ENCODE data around the gene EPN3.

Gene EPN3

DNA sequence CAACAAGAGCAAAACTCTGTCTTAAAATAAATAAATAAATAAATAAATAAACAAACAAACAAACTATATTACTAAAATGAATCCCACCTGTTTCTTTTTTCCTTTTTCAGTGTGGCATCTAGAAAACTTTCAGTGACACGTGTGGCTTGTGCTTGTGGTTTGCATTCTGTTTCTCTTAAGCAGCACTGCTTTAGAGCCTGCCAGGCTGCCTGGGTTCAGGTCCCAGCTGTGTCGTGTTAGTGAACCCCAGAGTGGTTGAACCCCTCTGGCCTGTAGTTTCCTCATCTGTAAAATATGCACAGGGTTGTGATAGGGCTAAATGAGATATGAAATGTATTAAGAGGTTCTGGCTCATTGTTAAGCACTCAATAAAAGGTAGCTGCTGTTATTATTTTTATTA is 12.1 kb upstream of the EPN3 start:
- no peak overlapping the region; the same call in 1 of the 2 replicates for H3K27ac ChIP-seq
- ChIA-PET POLR2A (ENCODE audit: low non-redundant PET) (no interaction called here), CTCF (no interaction called here)
- TF ChIP-seq, protein P1, sequence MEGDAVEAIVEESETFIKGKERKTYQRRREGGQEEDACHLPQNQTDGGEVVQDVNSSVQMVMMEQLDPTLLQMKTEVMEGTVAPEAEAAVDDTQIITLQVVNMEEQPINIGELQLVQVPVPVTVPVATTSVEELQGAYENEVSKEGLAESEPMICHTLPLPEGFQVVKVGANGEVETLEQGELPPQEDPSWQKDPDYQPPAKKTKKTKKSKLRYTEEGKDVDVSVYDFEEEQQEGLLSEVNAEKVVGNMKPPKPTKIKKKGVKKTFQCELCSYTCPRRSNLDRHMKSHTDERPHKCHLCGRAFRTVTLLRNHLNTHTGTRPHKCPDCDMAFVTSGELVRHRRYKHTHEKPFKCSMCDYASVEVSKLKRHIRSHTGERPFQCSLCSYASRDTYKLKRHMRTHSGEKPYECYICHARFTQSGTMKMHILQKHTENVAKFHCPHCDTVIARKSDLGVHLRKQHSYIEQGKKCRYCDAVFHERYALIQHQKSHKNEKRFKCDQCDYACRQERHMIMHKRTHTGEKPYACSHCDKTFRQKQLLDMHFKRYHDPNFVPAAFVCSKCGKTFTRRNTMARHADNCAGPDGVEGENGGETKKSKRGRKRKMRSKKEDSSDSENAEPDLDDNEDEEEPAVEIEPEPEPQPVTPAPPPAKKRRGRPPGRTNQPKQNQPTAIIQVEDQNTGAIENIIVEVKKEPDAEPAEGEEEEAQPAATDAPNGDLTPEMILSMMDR (conservative IDR thresholded peaks at IDR 0.05; ENCODE audit: low read depth): no peak
- DNase-seq (ENCODE audit: low spot score): no peak

DNA sequence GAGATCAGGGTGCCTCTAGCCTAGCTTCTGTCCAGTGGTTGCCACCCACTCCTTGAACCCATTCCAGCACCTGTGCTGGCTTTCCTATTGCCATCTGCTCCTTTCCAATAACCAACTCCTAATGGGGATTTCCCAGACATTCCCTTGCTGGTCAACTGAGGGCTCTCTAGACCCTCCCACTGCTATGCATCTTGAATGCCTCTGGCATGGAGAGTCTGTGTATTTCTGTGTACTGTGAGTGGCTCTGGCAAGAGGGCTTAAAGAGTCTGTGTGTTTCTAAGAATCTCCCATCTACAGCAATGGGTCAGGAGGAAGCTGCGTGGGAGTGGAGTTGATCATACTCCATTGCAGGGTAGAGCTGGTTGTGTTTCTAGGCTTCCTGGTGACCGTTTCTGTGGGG is 11.0 kb upstream of the EPN3 start:
- ChIA-PET POLR2A (ENCODE audit: low non-redundant PET) (no interaction called here), CTCF (no interaction called here)
- no peak overlapping the region for H3K27ac ChIP-seq
- TF ChIP-seq, protein P1 (conservative IDR thresholded peaks at IDR 0.05; ENCODE audit: low read depth): no peak
- no peak for DNase-seq (ENCODE audit: low spot score)

DNA sequence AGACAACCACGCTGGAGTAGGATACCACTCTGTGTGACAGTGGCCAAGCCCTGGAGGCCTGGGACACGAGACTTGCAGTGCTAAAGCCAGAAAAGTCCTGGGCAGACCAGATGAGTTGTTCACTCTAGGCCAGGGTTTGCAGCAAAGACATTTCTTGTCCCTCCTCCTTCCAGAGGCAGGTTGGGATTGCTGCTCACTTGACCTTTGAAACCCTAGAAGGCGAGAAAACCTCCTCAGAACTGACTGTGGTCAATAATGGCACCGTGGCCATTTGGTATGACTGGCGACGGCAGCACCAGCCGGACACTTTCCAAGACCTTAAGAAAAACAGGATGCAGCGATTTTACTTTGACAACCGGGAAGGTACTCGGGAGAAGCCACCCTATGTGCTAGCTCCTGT is 9.8 kb upstream of the EPN3 start:
- TF ChIP-seq, protein P1 (conservative IDR thresholded peaks at IDR 0.05; ENCODE audit: low read depth): no peak
- no peak for DNase-seq (ENCODE audit: low spot score)
- peak overlapping the region; percentile 81 for H3K27ac ChIP-seq
- ChIA-PET POLR2A (ENCODE audit: low non-redundant PET) (no interaction called here), CTCF (interaction anchor here (0.7 to 1.3 kb wide), 4 partner anchors 10 to 36 kb away, joined by 3 to 6 read pairs (median 4); partner anchors contain the start of gene EPN3)

DNA sequence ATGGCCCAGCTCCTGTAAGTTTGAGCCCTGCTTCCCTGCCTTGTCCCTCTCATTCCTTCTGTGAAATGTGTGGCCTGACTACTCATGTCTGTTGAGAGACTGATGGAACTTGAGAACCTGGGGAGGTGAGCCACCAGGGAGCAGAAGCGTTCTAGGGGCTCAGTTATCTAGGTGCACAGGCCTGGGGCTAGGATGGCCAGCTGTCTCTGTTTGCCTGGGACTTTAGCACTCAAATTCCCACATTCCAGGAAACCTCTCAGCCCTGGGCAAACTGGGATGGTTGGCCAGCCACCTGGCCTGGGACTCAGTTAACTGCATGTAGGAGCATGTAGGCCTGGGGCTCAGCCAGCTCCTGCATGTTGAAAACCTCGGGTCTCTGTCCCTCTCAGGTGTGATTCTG is 9.3 kb upstream of the EPN3 start:
- peak; percentile 80 for DNase-seq (ENCODE audit: low spot score)
- CTCF ChIA-PET: interaction anchor here (0.7 to 1.3 kb wide), 4 partner anchors 9 to 36 kb away, joined by 3 to 6 read pairs (median 4); partner anchors contain the start of gene EPN3
- POLR2A ChIA-PET (ENCODE audit: low non-redundant PET): no interaction called here
- TF ChIP-seq, protein P1 (conservative IDR thresholded peaks at IDR 0.05; ENCODE audit: low read depth): no peak
- H3K27ac ChIP-seq: peak overlapping the region; percentile 81

DNA sequence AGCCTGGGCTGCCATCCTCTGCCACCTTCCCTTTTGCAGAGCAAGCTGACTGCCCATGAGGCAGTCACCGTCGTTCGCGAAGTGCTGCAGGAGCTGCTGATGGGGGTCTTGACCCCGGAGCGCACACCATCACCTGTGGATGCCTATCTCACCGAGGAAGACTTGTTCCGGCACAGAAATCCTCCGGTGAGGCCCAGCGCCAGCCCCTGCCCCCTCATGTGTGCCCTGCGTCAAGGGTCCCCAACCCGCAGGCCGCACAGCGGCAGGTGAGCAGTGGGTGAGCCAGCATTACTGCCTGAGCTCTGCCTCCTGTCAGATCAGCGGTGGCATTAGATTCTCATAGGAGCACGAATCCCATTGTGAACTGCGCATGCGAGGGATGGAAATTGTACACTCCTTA is 7.7 kb upstream of the EPN3 start:
- POLR2A ChIA-PET (ENCODE audit: low non-redundant PET): no interaction called here
- CTCF ChIA-PET: no interaction called here
- TF ChIP-seq, protein P1 (conservative IDR thresholded peaks at IDR 0.05; ENCODE audit: low read depth): no peak
- no peak overlapping the region for H3K27ac ChIP-seq
- no peak for DNase-seq (ENCODE audit: low spot score)

DNA sequence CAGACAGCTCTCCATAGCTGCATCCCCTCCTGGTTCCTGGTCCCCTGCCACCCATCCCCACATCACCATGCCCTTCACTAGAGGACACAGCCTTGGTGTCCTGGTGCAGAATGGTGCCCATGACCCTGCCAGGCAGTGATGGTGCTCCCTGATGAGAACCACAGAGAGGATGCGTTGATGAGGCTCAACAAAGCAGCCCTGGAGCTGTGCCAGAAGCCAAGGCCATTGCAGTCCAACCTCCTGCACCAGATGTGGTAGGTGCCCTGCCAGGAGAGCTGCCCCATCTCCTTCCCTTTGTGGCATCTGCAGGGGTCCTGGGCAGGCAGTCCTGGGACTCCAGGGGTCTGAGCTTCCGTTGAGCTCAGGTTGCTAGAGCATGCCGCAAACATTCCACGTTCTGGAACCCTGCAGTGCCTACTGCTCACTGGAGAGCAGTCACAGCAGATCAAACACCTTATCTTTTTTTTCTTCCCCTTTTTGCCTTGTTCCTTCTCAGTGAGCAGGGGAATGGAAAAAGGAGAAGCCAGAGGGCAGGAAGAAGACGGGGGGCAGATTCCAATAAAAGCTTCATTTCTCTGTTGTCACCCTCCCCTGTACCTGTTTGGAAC is 5.3 kb upstream of the EPN3 start:
- no peak for DNase-seq (ENCODE audit: low spot score)
- TF ChIP-seq, protein P1 (conservative IDR thresholded peaks at IDR 0.05; ENCODE audit: low read depth): no peak
- ChIA-PET CTCF (interaction anchor here (0.7 kb wide), 1 partner anchor 766 kb away, joined by 5 read pairs; no protein-coding TSS in a partner anchor), POLR2A (ENCODE audit: low non-redundant PET) (no interaction called here)
- no peak overlapping the region for H3K27ac ChIP-seq

Measured in RWPE1 (cell line).